Smooth muscle cell (in vitro differentiated cells): ENCODE data around the gene C3. TPM values are rescaled to one million over a fixed set of nuclear protein-coding genes. Genes with fewer than 3 reads are reported as not detected.

Experiments used
- DNase-seq: peaks from one replicate; lab custom pipeline; 2025; ENCODE audit not compliant: unreplicated experiment; lab: John Stamatoyannopoulos, UW
- H2AFZ ChIP-seq: fragments of 200-600 bp; sonication (generic); 2 replicates; pipeline ENCODE4 v1.6.0; 2016; ENCODE audit warnings: antibody characterized with exemption, low read depth, mild to moderate bottlenecking
- H3F3A ChIP-seq: fragments of 200-600 bp; sonication (generic); 2 replicates; pipeline ENCODE4 v1.6.0; 2017; ENCODE audit warnings: antibody characterized with exemption, low read depth
- H3K27ac ChIP-seq: fragments of 200-600 bp; sonication (generic); 2 replicates; pipeline ENCODE4 v1.5.1; 2016; ENCODE audit warnings: low read depth, mild to moderate bottlenecking
- H3K27me3 ChIP-seq: fragments of 200-600 bp; sonication (generic); 2 replicates; pipeline ENCODE4 v1.6.1; 2016; ENCODE audit warnings: low read depth, mild to moderate bottlenecking
- H3K36me3 ChIP-seq: fragments of 200-600 bp; sonication (generic); 2 replicates; pipeline ENCODE4 v1.5.1; 2016; ENCODE audit warnings: low read depth
- H3K4me1 ChIP-seq: fragments of 200-600 bp; sonication (generic); 2 replicates; pipeline ENCODE4 v1.5.1; 2016; ENCODE audit warnings: low read depth
- H3K4me2 ChIP-seq: fragments of 200-600 bp; sonication (generic); 2 replicates; pipeline ENCODE4 v1.6.0; 2016; ENCODE audit warnings: mild to moderate bottlenecking
- H3K4me3 ChIP-seq: fragments of 200-600 bp; sonication (generic); 2 replicates; pipeline ENCODE4 v1.5.1; 2016; ENCODE audit warnings: mild to moderate bottlenecking
- H3K79me2 ChIP-seq: fragments of 200-600 bp; sonication (generic); 2 replicates; pipeline ENCODE4 v1.6.0; 2016; ENCODE audit warnings: low read depth, mild to moderate bottlenecking
- H3K9ac ChIP-seq: fragments of 200-600 bp; sonication (generic); 2 replicates; pipeline ENCODE4 v1.6.0; 2016; ENCODE audit warnings: low read depth
- H3K9me3 ChIP-seq: fragments of 200-600 bp; sonication (generic); replicated peaks from 2 replicates; pipeline ENCODE4 v1.5.1; 2016; ENCODE audit warnings: low read depth
- H4K20me1 ChIP-seq: fragments of 200-600 bp; sonication (generic); 2 replicates; pipeline ENCODE4 v1.6.0; 2016; ENCODE audit warnings: low read depth
- CTCF ChIP-seq: fragments of 200-600 bp; sonication (generic); IDR thresholded peaks from 2 replicates; pipeline ENCODE4 v1.5.1; 2017; ENCODE audit warnings: borderline replicate concordance, mild to moderate bottlenecking, antibody characterized with exemption; ENCODE audit not compliant: insufficient read depth, poor library complexity, severe bottlenecking
- WGBS: methylation state at CpG from one replicate; pipeline ENCODE4 v1.1.7; 2016; ENCODE audit warnings: low lambda C conversion rate; 5-methylcytosine and 5-hydroxymethylcytosine counted together
- polyA plus RNA-seq: library from polyadenylated mRNA; unstranded; fragments of >200 nt; fragmentation: Nextera tagmentation; extraction: Ambion mirVana; gene quantifications from 2 replicates; pipeline ENCODE4 v1.2.1, GENCODE V29; 2016
- total RNA-seq: library from RNA; depleted of rRNA; stranded (reverse); fragments of >200 nt; gene quantifications from 2 replicates; pipeline ENCODE4 v1.2.3, GENCODE V29; 2014

The C3 gene
- total and polyA plus RNA-seq, 2 experiments from 2014 or later = 6.4 to 25.1 TPM

- Histone ChIP-seq H2AFZ (no peak overlapping the region), H3K36me3 (no peaks in the 10 kb centered on the region), H3K4me2 (no peak overlapping the region), H3K9ac (no peak overlapping the region), H3K27ac (no peak overlapping the region), H3K4me1 (no peaks in the 10 kb centered on the region), H3K9me3 (no peaks in the 10 kb centered on the region), H3K79me2 (no peaks in the 10 kb centered on the region), H3F3A (no peaks in the 10 kb centered on the region), H3K27me3 (peaks cover 36% of the 10 kb centered on the region), H4K20me1 (no peaks in the 10 kb centered on the region), H3K4me3 (no peak overlapping the region)
- TF ChIP-seq CTCF = no peak
- WGBS = 91% methylated on average over 26 of the region's 44 CpGs
- no peak for DNase-seq
Observed at GRCh38 chr19:6707011-6707657, 13.3 kb downstream of the C3 start.

GRCh38 chr19:6706633-6706958 lies 13.9 kb downstream of the C3 start:
- Histone ChIP-seq H3K27me3 (peaks cover 31% of the 10 kb centered on the region), H2AFZ (no peak overlapping the region), H3F3A (no peaks in the 10 kb centered on the region), H3K9me3 (no peaks in the 10 kb centered on the region), H3K4me3 (no peak overlapping the region), H3K79me2 (no peaks in the 10 kb centered on the region), H3K4me1 (no peaks in the 10 kb centered on the region), H4K20me1 (no peaks in the 10 kb centered on the region), H3K27ac (no peak overlapping the region), H3K9ac (no peak overlapping the region), H3K36me3 (no peaks in the 10 kb centered on the region), H3K4me2 (no peak overlapping the region)
- 86% methylated on average over 1 of the region's 3 CpGs for WGBS
- no peak for TF ChIP-seq CTCF
- DNase-seq = no peak

- H4K20me1 ChIP-seq = no peaks in the 10 kb centered on the region
- no peak for DNase-seq
- no peak overlapping the region for H3K4me2 ChIP-seq
- H3K27ac ChIP-seq = no peak overlapping the region
- no peak overlapping the region for H3K4me3 ChIP-seq
- no peaks in the 10 kb centered on the region for H3K79me2 ChIP-seq
- no peak for TF ChIP-seq CTCF
- H3K4me1 ChIP-seq = no peaks in the 10 kb centered on the region
- no peaks in the 10 kb centered on the region for H3K9me3 ChIP-seq
- no peak overlapping the region for H2AFZ ChIP-seq
- 82% methylated on average over 11 of the region's 11 CpGs for WGBS
- no peak overlapping the region for H3K9ac ChIP-seq
- no peaks in the 10 kb centered on the region for H3F3A ChIP-seq
- H3K27me3 ChIP-seq = peaks cover 26% of the 10 kb centered on the region
- H3K36me3 ChIP-seq = no peaks in the 10 kb centered on the region
Observed at GRCh38 chr19:6705931-6706632, 14.4 kb downstream of the C3 start.
